T-helper 1 cell treated with Interleukin-12 subunit alpha and Interleukin-12 subunit beta and Interleukin-4 antibody, amounts not matched to agents 30 μg/mL and 1 μg/mL, for 36 hours (primary cell): ENCODE results near the gene MEF2A.
"Not testable (repeated sequence)": the region's sequence is repeated elsewhere in the genome, so short reads cannot be mapped to it uniquely, and the experiment has no call there.

Experiments used
- H3K27ac Mint-ChIP-seq: one replicate; pipeline ENCODE4 v1.8.0; 2021; ENCODE audit warnings: mild to moderate bottlenecking, mixed read lengths
- H3K27me3 Mint-ChIP-seq: one replicate; pipeline ENCODE4 v1.8.0; 2021; ENCODE audit warnings: low read depth, mixed read lengths
- H3K36me3 Mint-ChIP-seq: one replicate; pipeline ENCODE4 v1.8.0; 2021; ENCODE audit warnings: low read depth, mixed read lengths
- H3K4me1 Mint-ChIP-seq: one replicate; pipeline ENCODE4 v1.8.0; 2021; ENCODE audit warnings: low read depth, mixed read lengths
- H3K4me3 Mint-ChIP-seq: one replicate; pipeline ENCODE4 v1.8.0; 2021; ENCODE audit warnings: mild to moderate bottlenecking, moderate library complexity, mixed read lengths
- H3K9me3 Mint-ChIP-seq: one replicate; pipeline ENCODE4 v1.8.0; 2021; ENCODE audit warnings: mixed read lengths

Gene MEF2A

DNA sequence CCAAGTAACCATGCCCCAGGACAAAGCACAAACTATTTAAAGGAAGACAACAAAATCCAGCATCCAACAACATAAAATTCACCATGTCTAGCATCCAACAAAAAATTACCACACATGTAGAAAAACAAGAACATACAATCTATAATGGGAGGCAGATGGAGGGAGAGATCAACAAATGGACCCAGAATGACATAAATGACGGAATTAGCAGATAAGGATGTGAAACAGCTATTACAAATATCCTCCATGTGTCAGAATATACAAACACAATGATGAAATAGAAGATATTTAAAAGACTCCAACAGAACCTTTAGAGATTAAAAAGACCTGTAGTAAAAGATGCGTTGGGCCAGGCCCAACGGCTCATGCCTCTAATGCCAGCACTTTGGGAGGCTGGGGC lies 156.6 kb downstream of the MEF2A start:
- Mint-ChIP-seq H3K36me3 (peaks cover 7% of the 10 kb centered on the region), H3K27ac (no peak overlapping the region), H3K27me3 (no peaks in the 10 kb centered on the region), H3K4me1 (peaks cover 35% of the 10 kb centered on the region), H3K4me3 (no peak overlapping the region), H3K9me3 (no peaks in the 10 kb centered on the region)

DNA sequence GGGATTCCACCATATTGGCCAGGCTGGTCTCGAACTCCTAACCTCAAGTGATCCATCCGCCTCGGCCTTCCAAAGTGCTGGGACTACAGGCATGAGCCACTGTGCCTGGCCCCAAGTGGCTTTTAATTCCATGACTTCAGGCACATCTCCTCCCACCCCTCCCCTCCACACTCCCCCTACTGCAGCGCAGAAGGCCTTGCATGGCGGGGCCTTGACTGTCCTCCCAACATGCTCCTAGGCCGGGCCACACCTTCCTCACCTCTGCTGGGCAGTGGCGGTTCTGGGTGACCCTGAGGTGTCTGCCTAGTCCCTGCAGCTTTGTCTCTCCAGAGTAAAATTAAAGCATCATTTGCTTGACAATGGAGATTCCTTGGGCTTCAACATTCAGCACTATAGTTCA lies 160.5 kb downstream of the MEF2A start:
- Mint-ChIP-seq H3K27ac (no peak overlapping the region), H3K4me3 (no peak overlapping the region)

DNA sequence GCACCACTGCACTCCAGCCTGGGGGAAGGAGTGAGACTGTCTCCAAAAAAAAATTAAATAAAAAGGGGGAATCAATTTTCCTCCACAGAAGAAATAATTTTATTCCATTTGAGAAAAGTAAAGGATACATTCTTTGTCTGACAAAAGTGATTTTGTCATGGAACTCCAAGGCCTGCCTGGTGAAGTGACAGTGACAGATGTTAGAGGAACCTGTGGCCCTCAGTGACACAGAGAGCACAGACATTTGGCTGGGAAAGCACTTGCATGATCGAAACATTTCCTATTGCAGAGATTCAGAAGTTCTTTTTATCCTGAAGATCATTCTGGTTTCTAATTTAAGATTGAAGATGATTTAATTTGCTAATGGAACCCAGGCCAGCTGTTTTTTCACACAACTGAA lies 161.5 kb downstream of the MEF2A start:
- Mint-ChIP-seq H3K36me3 (peaks cover 17% of the 10 kb centered on the region), H3K4me3 (no peak overlapping the region), H3K27me3 (no peaks in the 10 kb centered on the region), H3K4me1 (peaks cover 17% of the 10 kb centered on the region), H3K27ac (no peak overlapping the region), H3K9me3 (no peaks in the 10 kb centered on the region)

More for the DNA sequence above, 160.5 kb downstream of the MEF2A start:
- Mint-ChIP-seq H3K9me3 (no peaks in the 10 kb centered on the region), H3K27me3 (no peaks in the 10 kb centered on the region), H3K4me1 (peaks cover 14% of the 10 kb centered on the region), H3K36me3 (peaks cover 16% of the 10 kb centered on the region)

DNA sequence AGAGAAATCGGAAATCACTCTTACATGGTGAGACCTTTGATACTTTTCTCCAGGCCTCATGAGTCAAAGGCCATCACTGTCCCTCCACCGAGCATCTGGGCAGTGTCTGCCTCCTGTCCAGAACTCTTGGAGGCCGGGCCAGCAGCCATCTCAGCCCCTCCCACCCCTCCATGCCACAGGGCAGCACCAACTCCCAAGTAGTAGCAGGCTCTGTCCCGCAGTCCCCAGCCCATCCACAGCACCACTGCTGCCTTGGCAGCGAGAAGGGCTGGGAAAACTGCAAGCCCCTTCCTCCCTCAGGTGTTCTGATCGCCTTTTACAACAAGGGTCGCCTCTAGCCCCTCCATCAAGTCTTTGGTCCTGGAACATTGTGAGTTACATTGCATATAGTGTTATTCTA lies 161.9 kb downstream of the MEF2A start:
- H3K9me3 Mint-ChIP-seq, result no peaks in the 10 kb centered on the region
- peaks cover 18% of the 10 kb centered on the region for H3K4me1 Mint-ChIP-seq

DNA sequence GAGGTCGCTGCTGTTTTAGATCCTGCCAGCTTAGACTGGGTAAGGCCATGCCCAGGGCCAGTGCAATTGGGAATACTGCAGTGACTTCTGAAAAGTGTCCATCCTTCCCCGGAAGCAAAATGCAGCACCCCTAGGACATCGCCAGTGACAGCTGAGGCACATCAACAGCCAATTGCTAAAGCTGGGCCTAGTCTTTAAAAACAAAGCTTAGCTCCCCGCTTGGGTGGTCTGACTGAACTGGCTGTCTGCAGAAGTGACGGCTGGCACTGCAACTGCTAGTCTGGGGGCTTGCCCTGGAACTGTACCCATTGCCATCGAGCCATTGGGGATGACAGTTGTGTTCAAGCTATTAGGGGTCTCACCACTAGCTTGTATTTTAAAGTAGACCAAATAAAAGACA lies 163.1 kb downstream of the MEF2A start:
- Mint-ChIP-seq H3K9me3 (no peaks in the 10 kb centered on the region), H3K36me3 (peaks cover 16% of the 10 kb centered on the region), H3K4me1 (peaks cover 21% of the 10 kb centered on the region), H3K27me3 (no peaks in the 10 kb centered on the region), H3K27ac (no peak overlapping the region), H3K4me3 (no peak overlapping the region)

More for the DNA sequence above, 161.9 kb downstream of the MEF2A start:
- Mint-ChIP-seq H3K36me3 (peaks cover 16% of the 10 kb centered on the region), H3K4me3 (no peak overlapping the region), H3K27ac (no peak overlapping the region), H3K27me3 (no peaks in the 10 kb centered on the region)

DNA sequence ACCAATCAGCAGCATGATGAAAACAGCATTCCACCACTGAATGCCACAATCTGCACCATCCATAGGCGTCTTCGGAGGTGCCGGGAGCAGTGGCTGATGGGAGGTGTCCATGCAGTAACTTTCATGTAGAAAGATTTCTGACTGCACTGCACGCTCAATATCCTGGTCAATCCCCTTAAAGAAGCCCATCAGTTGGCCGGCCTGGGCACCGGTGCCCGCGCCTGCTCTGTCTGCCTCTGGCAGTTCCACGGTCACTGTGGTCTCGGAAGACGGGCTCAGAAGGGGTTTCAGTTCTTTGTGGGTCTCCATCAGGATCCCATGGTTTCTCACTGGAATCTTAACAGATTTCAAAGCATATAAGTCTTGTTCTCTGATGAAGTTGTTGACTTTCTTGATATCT lies 163.5 kb downstream of the MEF2A start:
- peaks cover 16% of the 10 kb centered on the region for H3K36me3 Mint-ChIP-seq
- no peak overlapping the region for H3K27ac Mint-ChIP-seq
- H3K9me3 Mint-ChIP-seq, result no peaks in the 10 kb centered on the region
- H3K4me3 Mint-ChIP-seq, result no peak overlapping the region
- no peaks in the 10 kb centered on the region for H3K27me3 Mint-ChIP-seq
- H3K4me1 Mint-ChIP-seq, result peaks cover 21% of the 10 kb centered on the region

DNA sequence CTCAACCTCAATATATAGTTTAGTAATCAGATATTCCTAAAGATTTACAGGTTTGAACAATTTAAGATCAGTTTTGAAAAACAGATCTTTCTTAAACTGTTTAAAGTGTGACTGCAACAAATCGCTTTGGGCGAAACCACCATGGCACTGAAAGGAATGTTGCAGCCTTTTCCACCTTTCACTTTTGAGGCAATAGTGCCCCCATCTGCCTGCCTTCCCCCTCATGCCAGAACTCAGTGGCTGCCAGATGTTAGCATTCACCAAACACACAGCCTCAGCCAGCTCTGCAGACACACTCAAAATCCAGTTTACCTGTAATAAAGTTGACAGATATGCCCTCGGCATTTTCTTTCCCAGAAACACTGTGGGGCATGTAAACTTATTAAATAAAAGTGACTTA lies 164.1 kb downstream of the MEF2A start:
- no peaks in the 10 kb centered on the region for H3K9me3 Mint-ChIP-seq
- peaks cover 21% of the 10 kb centered on the region for H3K4me1 Mint-ChIP-seq
- H3K27me3 Mint-ChIP-seq, result no peaks in the 10 kb centered on the region
- peaks cover 16% of the 10 kb centered on the region for H3K36me3 Mint-ChIP-seq
- H3K4me3 Mint-ChIP-seq, result no peak overlapping the region
- H3K27ac Mint-ChIP-seq, result no peak overlapping the region

DNA sequence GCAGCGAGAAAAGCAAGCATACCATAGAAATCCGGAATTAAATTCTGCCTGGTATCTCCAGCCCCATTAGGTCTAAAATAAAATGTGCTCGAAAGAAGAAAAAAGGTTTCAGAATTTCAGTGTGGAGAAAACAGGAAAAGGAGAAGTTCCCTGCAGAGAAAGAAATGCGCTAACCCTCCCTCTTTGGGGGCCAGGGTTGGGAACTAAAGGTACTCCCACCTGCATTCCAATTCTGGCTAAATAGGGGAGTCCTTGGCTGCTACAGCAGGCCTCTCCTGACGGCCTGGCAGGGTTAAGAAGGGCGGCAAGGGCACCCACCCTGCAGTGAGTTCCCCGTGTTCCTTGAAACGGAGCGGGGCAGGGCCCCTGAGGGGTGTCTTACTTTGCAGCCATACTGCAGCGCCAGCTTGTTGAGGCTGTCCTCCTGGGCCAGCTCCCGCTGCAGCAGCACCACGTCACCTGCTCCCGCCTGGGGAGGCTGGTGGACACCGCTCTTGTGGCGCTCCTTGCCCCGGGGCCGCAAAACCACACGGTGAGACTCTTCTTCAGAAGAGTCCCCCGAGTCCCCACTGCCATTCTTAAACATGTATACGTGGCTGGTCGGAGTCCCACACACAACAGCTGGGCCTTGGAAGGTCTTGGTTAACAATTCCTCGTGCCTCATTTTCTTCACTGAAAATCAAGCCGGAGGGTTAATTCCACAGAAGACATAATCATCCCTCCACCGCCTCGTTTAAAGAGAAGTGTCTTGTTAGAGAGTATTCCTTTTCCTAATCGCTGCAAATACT lies 165.7 kb downstream of the MEF2A start:
- no peaks in the 10 kb centered on the region for H3K9me3 Mint-ChIP-seq
- H3K4me1 Mint-ChIP-seq, result peaks cover 21% of the 10 kb centered on the region
- H3K36me3 Mint-ChIP-seq, result peaks cover 16% of the 10 kb centered on the region
- no peaks in the 10 kb centered on the region for H3K27me3 Mint-ChIP-seq
- peak overlapping the region; percentile 80 for H3K4me3 Mint-ChIP-seq
- peak overlapping the region; percentile 8 for H3K27ac Mint-ChIP-seq

DNA sequence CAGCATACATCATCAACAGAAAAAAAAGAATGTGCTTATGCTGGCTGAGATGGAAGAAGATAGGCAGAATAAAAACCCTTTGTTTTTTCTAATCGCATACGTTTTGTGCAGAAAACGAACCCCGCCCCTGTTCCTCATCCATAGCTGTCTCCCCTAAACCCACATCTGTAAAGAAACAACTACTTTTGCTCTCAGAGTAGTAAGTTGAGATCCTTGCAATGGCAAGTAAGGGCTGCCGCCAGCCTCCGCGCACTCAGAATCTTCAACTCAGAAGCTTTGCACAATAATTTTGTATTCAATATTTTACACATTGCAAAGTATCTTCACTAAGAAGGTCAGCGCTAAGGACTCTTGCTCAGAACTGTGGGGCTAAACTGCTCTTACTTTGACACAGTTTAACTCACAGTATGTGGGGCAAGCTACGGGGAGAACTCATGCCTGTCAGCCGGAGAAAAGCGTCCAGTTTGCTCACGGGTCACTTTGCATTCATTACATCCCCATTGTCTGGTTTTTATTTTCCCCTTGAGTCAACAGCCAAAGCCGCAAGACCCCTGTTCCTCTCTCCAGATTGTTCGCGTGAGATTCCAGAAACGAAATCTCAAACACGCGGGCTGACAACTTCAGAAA lies 166.5 kb downstream of the MEF2A start:
- Mint-ChIP-seq H3K27ac (peak overlapping the region; percentile 41), H3K9me3 (no peaks in the 10 kb centered on the region), H3K4me1 (peaks cover 21% of the 10 kb centered on the region), H3K36me3 (peaks cover 16% of the 10 kb centered on the region), H3K4me3 (peak overlapping the region; percentile 80), H3K27me3 (no peaks in the 10 kb centered on the region)

DNA sequence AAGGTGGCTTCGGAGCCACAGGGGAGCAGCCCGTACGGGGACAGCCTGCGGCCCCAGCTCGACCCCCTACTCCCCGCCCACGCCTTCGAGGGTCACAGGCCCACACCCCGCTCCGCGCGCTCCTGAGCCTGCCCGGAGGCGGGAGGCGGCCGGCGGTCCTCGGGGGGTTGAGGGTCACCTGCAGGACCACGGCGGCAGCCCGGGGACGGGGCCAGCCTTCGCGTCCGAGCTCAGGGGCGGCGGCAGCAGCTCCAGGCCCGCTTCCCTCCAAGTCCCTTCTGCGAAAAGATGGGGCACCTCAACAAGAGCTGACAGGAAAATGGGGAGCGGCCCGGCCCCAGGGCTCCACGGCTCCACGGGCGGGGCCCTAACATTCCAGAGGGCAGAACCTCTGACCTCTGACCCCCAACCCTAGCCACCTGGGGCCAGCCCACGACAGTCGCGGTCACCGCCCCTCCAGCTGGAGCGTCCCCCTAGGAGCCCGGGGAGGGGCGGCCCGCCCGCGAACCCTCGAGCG lies 167.0 kb downstream of the MEF2A start:
- Mint-ChIP-seq H3K4me3 (peak overlapping the region; percentile 80), H3K4me1 (peaks cover 27% of the 10 kb centered on the region), H3K27ac (no peak overlapping the region), H3K36me3 (peaks cover 16% of the 10 kb centered on the region), H3K9me3 (no peaks in the 10 kb centered on the region), H3K27me3 (no peaks in the 10 kb centered on the region)

DNA sequence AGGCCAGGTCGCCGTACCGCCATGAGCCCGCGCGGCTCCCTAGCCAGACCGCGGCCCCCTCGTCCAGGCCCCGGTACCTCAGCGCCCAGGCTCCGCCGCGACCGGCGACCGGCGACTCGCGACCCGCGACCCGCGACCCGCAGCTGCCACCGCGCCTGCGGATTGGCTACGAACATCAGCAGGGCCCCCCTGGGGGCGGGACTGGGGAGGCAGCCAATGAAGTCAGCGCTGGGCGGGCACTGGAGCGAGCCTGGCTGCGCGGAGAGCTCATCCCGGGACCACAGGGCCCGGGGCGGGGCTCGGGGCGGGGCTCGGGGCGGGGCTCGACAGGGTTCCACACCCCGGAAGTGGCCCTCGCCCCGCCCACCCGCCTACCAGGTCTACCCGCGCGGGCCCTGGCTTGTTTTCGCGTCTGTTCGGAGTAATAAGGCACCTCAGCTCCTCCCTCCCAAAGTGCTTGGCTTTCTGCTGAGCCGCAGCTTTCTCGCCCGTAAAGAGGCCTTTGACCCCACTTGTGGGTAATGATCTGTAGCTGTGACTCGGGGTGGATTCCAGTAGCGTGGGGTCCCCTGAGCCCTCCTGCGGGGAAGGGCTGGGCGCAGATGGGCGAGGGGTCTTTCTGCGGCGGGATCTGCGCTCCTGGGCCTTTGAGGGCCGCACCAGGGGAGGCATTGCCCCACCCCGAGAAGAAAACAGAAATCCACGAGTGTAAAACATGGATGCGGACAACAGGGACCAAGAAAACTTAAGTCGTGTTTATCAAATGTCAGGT lies 167.7 kb downstream of the MEF2A start, which contains the start of gene LYSMD4:
Gene LYSMD4, minus strand, starts transcription at position 170 of the 772 bp plus-strand sequence. CDS start 1,438 bp downstream, outside the sequence.
- Mint-ChIP-seq H3K27me3 (no peaks in the 10 kb centered on the region), H3K27ac (peak within 1 kb of the TSS; percentile 84), H3K4me1 (peaks cover 31% of the 10 kb centered on the region), H3K4me3 (peak within 1 kb of the TSS; percentile 80), H3K36me3 (peaks cover 16% of the 10 kb centered on the region), H3K9me3 (no peaks in the 10 kb centered on the region)

DNA sequence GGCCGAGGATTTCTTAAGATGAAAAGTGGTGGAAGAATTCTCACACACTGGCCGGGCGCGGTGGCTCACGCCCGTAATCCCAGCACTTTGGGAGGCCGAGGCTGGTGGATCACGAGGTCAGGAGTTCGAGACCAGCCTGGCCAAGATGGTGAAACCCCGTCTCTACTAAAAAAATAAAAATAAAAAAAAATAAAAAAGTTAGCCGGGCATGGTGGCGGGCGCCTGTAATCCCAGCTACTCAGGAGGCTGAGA lies 168.2 kb downstream of the MEF2A start:
- Mint-ChIP-seq H3K4me1 (peaks cover 35% of the 10 kb centered on the region), H3K36me3 (peaks cover 16% of the 10 kb centered on the region), H3K4me3 (peak overlapping the region; percentile 75), H3K27ac (peak overlapping the region; percentile 84)
- H3K27me3 Mint-ChIP-seq, H3K9me3 Mint-ChIP-seq: not testable (repeated sequence)

DNA sequence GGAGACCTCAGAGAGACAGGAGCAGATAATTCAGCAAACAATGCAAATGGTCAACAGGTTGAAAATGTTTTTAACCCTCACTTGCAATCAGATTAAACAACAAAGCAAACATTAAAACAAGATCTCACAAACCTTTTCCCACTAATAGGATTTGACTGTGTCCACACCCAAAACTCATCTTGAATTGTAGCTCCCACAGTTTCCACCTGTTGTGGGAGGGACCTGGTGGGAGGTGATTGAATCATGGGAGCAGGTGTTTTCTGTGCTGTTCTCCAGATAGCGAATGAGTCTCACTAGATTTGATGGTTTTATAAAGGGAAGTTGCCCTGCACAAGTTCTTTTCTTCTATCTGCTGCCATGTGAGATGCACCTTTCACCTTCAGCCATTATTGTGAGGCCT lies 168.8 kb downstream of the MEF2A start:
- Mint-ChIP-seq H3K9me3 (no peaks in the 10 kb centered on the region), H3K4me1 (peaks cover 36% of the 10 kb centered on the region), H3K27me3 (no peaks in the 10 kb centered on the region), H3K36me3 (peaks cover 14% of the 10 kb centered on the region), H3K4me3 (no peak overlapping the region), H3K27ac (no peak overlapping the region)

DNA sequence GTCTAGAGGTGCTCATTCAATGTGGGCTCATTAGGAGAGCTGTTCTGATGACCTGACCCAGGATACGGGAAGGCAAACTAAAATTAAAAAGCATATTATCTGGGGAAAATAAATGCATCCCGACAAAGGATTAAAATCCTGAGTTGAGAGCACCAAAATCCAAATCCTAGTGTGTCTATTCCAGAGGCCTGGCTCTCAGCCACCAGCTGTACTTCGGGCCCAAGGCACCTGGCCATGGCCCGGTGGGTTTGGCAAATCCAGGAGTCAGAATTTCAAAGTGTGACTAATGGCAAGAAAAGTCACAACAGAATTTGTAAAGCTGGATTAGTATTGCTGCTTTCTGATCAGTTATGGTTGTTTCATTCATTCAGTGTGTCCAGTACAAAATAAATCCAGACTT lies 170.1 kb downstream of the MEF2A start:
- Mint-ChIP-seq H3K4me1 (peaks cover 30% of the 10 kb centered on the region), H3K9me3 (no peaks in the 10 kb centered on the region), H3K4me3 (no peak overlapping the region), H3K27ac (no peak overlapping the region), H3K27me3 (no peaks in the 10 kb centered on the region), H3K36me3 (peaks cover 7% of the 10 kb centered on the region)

DNA sequence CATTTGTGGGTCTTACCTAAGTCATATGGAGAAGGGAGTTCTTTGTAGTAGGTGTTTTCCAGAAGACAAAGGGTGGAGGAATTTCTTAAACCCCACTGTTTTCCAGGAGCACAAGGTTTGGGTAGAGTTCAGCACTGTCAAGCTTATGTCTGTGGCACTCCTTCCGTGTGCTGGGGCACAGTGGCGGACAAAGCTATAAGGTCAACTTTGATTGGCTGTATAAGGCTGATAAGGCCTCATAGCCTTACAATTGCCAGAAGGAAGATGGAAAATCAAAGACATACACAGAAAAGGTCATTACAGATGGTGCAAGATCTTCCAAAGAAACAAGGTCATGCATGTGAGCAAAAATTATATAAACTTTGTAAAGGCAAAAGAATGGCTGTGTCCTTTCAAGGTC lies 170.9 kb downstream of the MEF2A start:
- peaks cover 3% of the 10 kb centered on the region for H3K36me3 Mint-ChIP-seq
- no peak overlapping the region for H3K27ac Mint-ChIP-seq
- H3K27me3 Mint-ChIP-seq, result no peaks in the 10 kb centered on the region
- no peak overlapping the region for H3K4me3 Mint-ChIP-seq
- H3K9me3 Mint-ChIP-seq, result no peaks in the 10 kb centered on the region
- H3K4me1 Mint-ChIP-seq, result peaks cover 25% of the 10 kb centered on the region
